ENCODE data around the gene ULBP1.
"Not testable (repeated sequence)": the region's sequence is repeated elsewhere in the genome, so short reads cannot be mapped to it uniquely, and the experiment has no call there.

ULBP1 gene

GRCh38 chr6:149955654-149956317 lies 8.0 kb upstream of the ULBP1 start:
- H3K79me1 ChIP-seq (ENCODE audit: low read length); H2BK15ac ChIP-seq (replicated peaks; ENCODE audit: low read depth); H2BK5ac ChIP-seq (ENCODE audit: low read length); H3K56ac ChIP-seq (ENCODE audit: low read length); H3K4me2 ChIP-seq (ENCODE audit: low read length); H3K27ac ChIP-seq (ENCODE audit: low read depth, low read length); H3K23ac ChIP-seq (ENCODE audit: low read length); H2AK5ac ChIP-seq (ENCODE audit: low read length); H4K5ac ChIP-seq (ENCODE audit: low read length); DNase-seq; H3K79me2 ChIP-seq (ENCODE audit: control insufficient read depth, insufficient read depth, low read length); H3K4ac ChIP-seq (ENCODE audit: low read depth, low read length); H3K9ac ChIP-seq (ENCODE audit: low read length); H4K8ac ChIP-seq (ENCODE audit: low read depth, low read length); H3K4me1 ChIP-seq (ENCODE audit: control insufficient read depth, low read depth, low read length); H3K4me3 ChIP-seq (ENCODE audit: low read length); H2BK120ac ChIP-seq (ENCODE audit: low read depth, low read length); H3K18ac ChIP-seq (ENCODE audit: low read length); H3K36me3 ChIP-seq (ENCODE audit: control insufficient read depth, insufficient read depth, low read length): not testable (repeated sequence)
- no CpG with 5 or more reads among the region's 7 CpGs for WGBS (ENCODE audit: extremely low coverage, insufficient coverage, low lambda C conversion rate)
- peaks cover 12% of the 10 kb centered on the region for H3K27me3 ChIP-seq (ENCODE audit: insufficient read depth, low read length, poor library complexity)

GRCh38 chr6:149958124-149958523 lies 5.6 kb upstream of the ULBP1 start:
- H3K23ac ChIP-seq (ENCODE audit: low read length); H3K4me3 ChIP-seq (ENCODE audit: low read length); DNase-seq; H3K79me2 ChIP-seq (ENCODE audit: control insufficient read depth, insufficient read depth, low read length); H3K4me1 ChIP-seq (ENCODE audit: control insufficient read depth, low read depth, low read length); H3K18ac ChIP-seq (ENCODE audit: low read length); H2BK15ac ChIP-seq (replicated peaks; ENCODE audit: low read depth); H2BK120ac ChIP-seq (ENCODE audit: low read depth, low read length); H2BK5ac ChIP-seq (ENCODE audit: low read length); H3K36me3 ChIP-seq (ENCODE audit: control insufficient read depth, insufficient read depth, low read length); H4K5ac ChIP-seq (ENCODE audit: low read length); H3K56ac ChIP-seq (ENCODE audit: low read length); H2AK5ac ChIP-seq (ENCODE audit: low read length); H3K27ac ChIP-seq (ENCODE audit: low read depth, low read length); H3K79me1 ChIP-seq (ENCODE audit: low read length); H3K4me2 ChIP-seq (ENCODE audit: low read length); H3K9ac ChIP-seq (ENCODE audit: low read length); H4K8ac ChIP-seq (ENCODE audit: low read depth, low read length); H3K4ac ChIP-seq (ENCODE audit: low read depth, low read length): not testable (repeated sequence)
- WGBS (ENCODE audit: extremely low coverage, insufficient coverage, low lambda C conversion rate) = no CpG with 5 or more reads among the region's 3 CpGs
- peaks cover 12% of the 10 kb centered on the region for H3K27me3 ChIP-seq (ENCODE audit: insufficient read depth, low read length, poor library complexity)

- not testable (repeated sequence) for DNase-seq; H3K27ac ChIP-seq (ENCODE audit: low read depth, low read length); H3K18ac ChIP-seq (ENCODE audit: low read length); H2AK5ac ChIP-seq (ENCODE audit: low read length); H4K5ac ChIP-seq (ENCODE audit: low read length); H2BK15ac ChIP-seq (replicated peaks; ENCODE audit: low read depth); H2BK5ac ChIP-seq (ENCODE audit: low read length); H2BK120ac ChIP-seq (ENCODE audit: low read depth, low read length); H3K79me1 ChIP-seq (ENCODE audit: low read length); H3K4me1 ChIP-seq (ENCODE audit: control insufficient read depth, low read depth, low read length); H3K4ac ChIP-seq (ENCODE audit: low read depth, low read length); H3K79me2 ChIP-seq (ENCODE audit: control insufficient read depth, insufficient read depth, low read length); H3K56ac ChIP-seq (ENCODE audit: low read length); H3K36me3 ChIP-seq (ENCODE audit: control insufficient read depth, insufficient read depth, low read length); H3K4me3 ChIP-seq (ENCODE audit: low read length); H3K9ac ChIP-seq (ENCODE audit: low read length); H3K23ac ChIP-seq (ENCODE audit: low read length); H3K4me2 ChIP-seq (ENCODE audit: low read length); H4K8ac ChIP-seq (ENCODE audit: low read depth, low read length)
- peaks cover 18% of the 10 kb centered on the region for H3K27me3 ChIP-seq (ENCODE audit: insufficient read depth, low read length, poor library complexity)
- WGBS (ENCODE audit: extremely low coverage, insufficient coverage, low lambda C conversion rate) = no CpG with 5 or more reads among the region's 4 CpGs
Observed at GRCh38 chr6:149959806-149960205, 3.9 kb upstream of the ULBP1 start.

- H3K36me3 ChIP-seq (ENCODE audit: control insufficient read depth, insufficient read depth, low read length) = no peaks in the 10 kb centered on the region
- H3K9ac ChIP-seq (ENCODE audit: low read length) = no peak overlapping the region
- no peaks in the 10 kb centered on the region for H3K79me1 ChIP-seq (ENCODE audit: low read length)
- no peak overlapping the region for H3K18ac ChIP-seq (ENCODE audit: low read length)
- no peak overlapping the region for H2AK5ac ChIP-seq (ENCODE audit: low read length)
- no peak overlapping the region for H4K8ac ChIP-seq (ENCODE audit: low read depth, low read length)
- H4K5ac ChIP-seq (ENCODE audit: low read length) = no peak overlapping the region
- H3K27me3 ChIP-seq (ENCODE audit: insufficient read depth, low read length, poor library complexity) = peaks cover 21% of the 10 kb centered on the region
- no peak overlapping the region for H3K4me3 ChIP-seq (ENCODE audit: low read length)
- no peak for DNase-seq
- no CpG with 5 or more reads among the region's 6 CpGs for WGBS (ENCODE audit: extremely low coverage, insufficient coverage, low lambda C conversion rate)
- no peak overlapping the region for H2BK5ac ChIP-seq (ENCODE audit: low read length)
- H3K27ac ChIP-seq (ENCODE audit: low read depth, low read length) = no peak overlapping the region
- no peak overlapping the region for H3K4me2 ChIP-seq (ENCODE audit: low read length)
- H2BK15ac ChIP-seq (replicated peaks; ENCODE audit: low read depth) = no peak overlapping the region
- no peak overlapping the region for H2BK120ac ChIP-seq (ENCODE audit: low read depth, low read length)
- no peak overlapping the region for H3K23ac ChIP-seq (ENCODE audit: low read length)
- H3K4ac ChIP-seq (ENCODE audit: low read depth, low read length) = no peak overlapping the region
- H3K79me2 ChIP-seq (ENCODE audit: control insufficient read depth, insufficient read depth, low read length) = no peaks in the 10 kb centered on the region
- H3K4me1 ChIP-seq (ENCODE audit: control insufficient read depth, low read depth, low read length) = no peaks in the 10 kb centered on the region
- H3K56ac ChIP-seq (ENCODE audit: low read length) = no peak overlapping the region
Observed at GRCh38 chr6:149960488-149960887, 3.3 kb upstream of the ULBP1 start.

- no peak overlapping the region for H3K9ac ChIP-seq (ENCODE audit: low read length)
- no peak overlapping the region for H3K4me2 ChIP-seq (ENCODE audit: low read length)
- H3K27ac ChIP-seq (ENCODE audit: low read depth, low read length) = no peak overlapping the region
- H3K18ac ChIP-seq (ENCODE audit: low read length) = no peak overlapping the region
- WGBS (ENCODE audit: extremely low coverage, insufficient coverage, low lambda C conversion rate) = no CpG with 5 or more reads among the region's 6 CpGs
- H3K56ac ChIP-seq (ENCODE audit: low read length) = no peak overlapping the region
- no peak overlapping the region for H3K23ac ChIP-seq (ENCODE audit: low read length)
- H3K79me1 ChIP-seq (ENCODE audit: low read length) = no peaks in the 10 kb centered on the region
- H2BK15ac ChIP-seq (replicated peaks; ENCODE audit: low read depth) = no peak overlapping the region
- H3K4me3 ChIP-seq (ENCODE audit: low read length) = no peak overlapping the region
- H4K5ac ChIP-seq (ENCODE audit: low read length) = no peak overlapping the region
- H4K8ac ChIP-seq (ENCODE audit: low read depth, low read length) = no peak overlapping the region
- H2BK120ac ChIP-seq (ENCODE audit: low read depth, low read length) = no peak overlapping the region
- no peak overlapping the region for H3K4ac ChIP-seq (ENCODE audit: low read depth, low read length)
- H3K79me2 ChIP-seq (ENCODE audit: control insufficient read depth, insufficient read depth, low read length) = no peaks in the 10 kb centered on the region
- H3K4me1 ChIP-seq (ENCODE audit: control insufficient read depth, low read depth, low read length) = no peaks in the 10 kb centered on the region
- peaks cover 24% of the 10 kb centered on the region for H3K27me3 ChIP-seq (ENCODE audit: insufficient read depth, low read length, poor library complexity)
- no peak overlapping the region for H2BK5ac ChIP-seq (ENCODE audit: low read length)
- H2AK5ac ChIP-seq (ENCODE audit: low read length) = no peak overlapping the region
- peak; percentile 68 for DNase-seq
- H3K36me3 ChIP-seq (ENCODE audit: control insufficient read depth, insufficient read depth, low read length) = no peaks in the 10 kb centered on the region
Observed at GRCh38 chr6:149961728-149962425, 1.9 kb upstream of the ULBP1 start.

Measured in mesendoderm (in vitro differentiated cells).